Nephron (organoid): ENCODE data around the gene ELK4.

Experiments
- H3K27ac Mint-ChIP-seq, 3 experiments: 2 replicates each; pipeline ENCODE4 v1.8.0; 2020; ENCODE audit warnings: mixed read lengths in 3 of 3, mild to moderate bottlenecking in 2 of 3, moderate library complexity in 1 of 3
- H3K27me3 Mint-ChIP-seq: 2 replicates; pipeline ENCODE4 v1.8.0; 2021; ENCODE audit warnings: low read depth, mild to moderate bottlenecking, moderate library complexity, mixed read lengths
- H3K36me3 Mint-ChIP-seq: 2 replicates; pipeline ENCODE4 v1.8.0; 2020; ENCODE audit warnings: low read depth, mixed read lengths
- H3K4me1 Mint-ChIP-seq: 2 replicates; pipeline ENCODE4 v1.8.0; 2020; ENCODE audit warnings: mixed read lengths
- H3K4me3 Mint-ChIP-seq, 3 experiments: 2 replicates each; pipeline ENCODE4 v1.8.0; 2020; ENCODE audit warnings: mild to moderate bottlenecking in 3 of 3, mixed read lengths in 3 of 3, moderate library complexity in 2 of 3
- H3K9me3 Mint-ChIP-seq: 2 replicates; pipeline ENCODE4 v1.8.0; 2020; ENCODE audit warnings: mixed read lengths
- TF ChIP-seq, protein P1 (sequence below), 3 experiments: fragments of 200-600 bp; sonication (generic); IDR thresholded peaks; one replicate each; pipeline ENCODE4 v1.5.0; 2021; ENCODE audit warnings: antibody characterized with exemption in 3 of 3; ENCODE audit not compliant: unreplicated experiment in 3 of 3

The ELK4 gene

DNA sequence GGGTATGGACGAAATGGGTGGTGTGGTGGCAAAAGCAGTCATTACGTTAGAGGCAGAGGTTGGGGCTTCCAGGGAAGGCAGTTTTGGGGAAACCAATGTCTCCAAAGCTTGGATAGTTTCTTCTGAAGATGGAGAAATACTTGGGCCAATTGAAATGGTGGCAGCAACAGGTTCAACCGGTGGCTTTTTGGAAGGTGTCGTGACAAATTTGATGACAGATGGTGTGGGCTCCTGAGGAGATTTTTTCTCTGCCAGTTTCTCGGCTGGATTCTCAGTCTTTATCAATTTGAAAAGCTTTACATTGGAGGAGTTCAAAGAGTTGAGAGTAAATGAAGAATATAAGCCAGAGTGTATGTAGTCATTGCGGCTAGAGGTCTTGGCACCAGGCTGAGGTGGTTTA is 11.5 kb downstream of the ELK4 start:
- peaks cover 5% of the 10 kb centered on the region for H3K4me1 Mint-ChIP-seq
- H3K27me3 Mint-ChIP-seq, result no peaks in the 10 kb centered on the region
- H3K27ac Mint-ChIP-seq, result peak overlapping the region in 1 of 3 experiments; percentile 22
- TF ChIP-seq, protein P1, sequence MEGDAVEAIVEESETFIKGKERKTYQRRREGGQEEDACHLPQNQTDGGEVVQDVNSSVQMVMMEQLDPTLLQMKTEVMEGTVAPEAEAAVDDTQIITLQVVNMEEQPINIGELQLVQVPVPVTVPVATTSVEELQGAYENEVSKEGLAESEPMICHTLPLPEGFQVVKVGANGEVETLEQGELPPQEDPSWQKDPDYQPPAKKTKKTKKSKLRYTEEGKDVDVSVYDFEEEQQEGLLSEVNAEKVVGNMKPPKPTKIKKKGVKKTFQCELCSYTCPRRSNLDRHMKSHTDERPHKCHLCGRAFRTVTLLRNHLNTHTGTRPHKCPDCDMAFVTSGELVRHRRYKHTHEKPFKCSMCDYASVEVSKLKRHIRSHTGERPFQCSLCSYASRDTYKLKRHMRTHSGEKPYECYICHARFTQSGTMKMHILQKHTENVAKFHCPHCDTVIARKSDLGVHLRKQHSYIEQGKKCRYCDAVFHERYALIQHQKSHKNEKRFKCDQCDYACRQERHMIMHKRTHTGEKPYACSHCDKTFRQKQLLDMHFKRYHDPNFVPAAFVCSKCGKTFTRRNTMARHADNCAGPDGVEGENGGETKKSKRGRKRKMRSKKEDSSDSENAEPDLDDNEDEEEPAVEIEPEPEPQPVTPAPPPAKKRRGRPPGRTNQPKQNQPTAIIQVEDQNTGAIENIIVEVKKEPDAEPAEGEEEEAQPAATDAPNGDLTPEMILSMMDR (IDR thresholded peaks at IDR 0.05; ENCODE audit: unreplicated experiment in 3 of 3), result no peak
- H3K36me3 Mint-ChIP-seq, result peaks cover 71% of the 10 kb centered on the region
- no peak overlapping the region for H3K4me3 Mint-ChIP-seq
- H3K9me3 Mint-ChIP-seq, result no peaks in the 10 kb centered on the region

GRCh38 chr1:205619376-205619775 is 12.4 kb downstream of the ELK4 start:
- H3K27me3 Mint-ChIP-seq, result no peaks in the 10 kb centered on the region
- peak overlapping the region in 1 of 3 experiments; percentile 28 for H3K27ac Mint-ChIP-seq
- no peaks in the 10 kb centered on the region for H3K9me3 Mint-ChIP-seq
- TF ChIP-seq, protein P1 (IDR thresholded peaks at IDR 0.05; ENCODE audit: unreplicated experiment in 3 of 3), result no peak
- peaks cover 73% of the 10 kb centered on the region for H3K36me3 Mint-ChIP-seq
- no peaks in the 10 kb centered on the region for H3K4me1 Mint-ChIP-seq
- H3K4me3 Mint-ChIP-seq, result no peak overlapping the region

GRCh38 chr1:205616563-205617293 is 15.1 kb downstream of the ELK4 start:
- H3K4me3 Mint-ChIP-seq, result no peak overlapping the region
- H3K4me1 Mint-ChIP-seq, result no peaks in the 10 kb centered on the region
- no peaks in the 10 kb centered on the region for H3K9me3 Mint-ChIP-seq
- TF ChIP-seq, protein P1 (IDR thresholded peaks at IDR 0.05; ENCODE audit: unreplicated experiment in 3 of 3), result no peak
- H3K27me3 Mint-ChIP-seq, result no peaks in the 10 kb centered on the region
- peaks cover 70% of the 10 kb centered on the region for H3K36me3 Mint-ChIP-seq
- H3K27ac Mint-ChIP-seq, result peak overlapping the region in 1 of 3 experiments; percentile 27

GRCh38 chr1:205615789-205616188 is 16.0 kb downstream of the ELK4 start:
- Mint-ChIP-seq H3K4me3 (no peak overlapping the region), H3K9me3 (no peaks in the 10 kb centered on the region), H3K27me3 (no peaks in the 10 kb centered on the region), H3K27ac (no peak overlapping the region), H3K36me3 (peaks cover 74% of the 10 kb centered on the region), H3K4me1 (peaks cover 6% of the 10 kb centered on the region)
- TF ChIP-seq, protein P1 (IDR thresholded peaks at IDR 0.05; ENCODE audit: unreplicated experiment in 3 of 3), result no peak

- Mint-ChIP-seq H3K4me3 (no peak overlapping the region), H3K27me3 (no peaks in the 10 kb centered on the region), H3K9me3 (no peaks in the 10 kb centered on the region), H3K36me3 (peaks cover 69% of the 10 kb centered on the region), H3K27ac (peak overlapping the region; percentile 35 to 79 (median 39)), H3K4me1 (peaks cover 6% of the 10 kb centered on the region)
- TF ChIP-seq, protein P1 (IDR thresholded peaks at IDR 0.05; ENCODE audit: unreplicated experiment in 3 of 3), result no peak
These were observed 17.9 kb downstream of the ELK4 start for GRCh38 chr1:205613854-205614412.

DNA sequence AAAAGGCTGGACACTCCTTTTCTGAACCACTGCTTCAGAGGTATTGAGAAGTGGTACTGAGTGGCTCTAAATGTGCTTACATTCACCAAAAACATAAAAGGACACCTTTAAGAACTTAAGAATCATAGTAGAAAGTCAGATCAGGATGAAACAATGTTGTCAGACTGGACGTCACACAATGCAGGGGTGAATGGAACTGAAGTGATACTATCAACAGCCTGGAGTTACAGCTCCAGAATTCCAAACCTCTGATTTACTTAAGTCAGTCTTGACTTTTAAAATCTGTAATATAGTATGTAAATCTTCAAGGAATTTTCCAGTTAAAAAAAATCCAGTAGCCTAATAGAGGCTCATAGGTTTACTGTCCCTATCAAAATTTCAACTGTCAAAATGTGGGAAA is 19.3 kb downstream of the ELK4 start:
- H3K9me3 Mint-ChIP-seq, result no peaks in the 10 kb centered on the region
- H3K27me3 Mint-ChIP-seq, result no peaks in the 10 kb centered on the region
- TF ChIP-seq, protein P1 (IDR thresholded peaks at IDR 0.05; ENCODE audit: unreplicated experiment in 3 of 3), result no peak
- no peak overlapping the region for H3K27ac Mint-ChIP-seq
- peaks cover 6% of the 10 kb centered on the region for H3K4me1 Mint-ChIP-seq
- no peak overlapping the region for H3K4me3 Mint-ChIP-seq
- H3K36me3 Mint-ChIP-seq, result peaks cover 72% of the 10 kb centered on the region
